NB4 (cell line): Measurements from ENCODE around the gene UBE2D2.

Experiments
- CTCF ChIP-seq: IDR thresholded peaks from one replicate; pipeline ENCODE4 v1.5.1; 2012; ENCODE audit warnings: low read depth, low read length
- MAX ChIP-seq: IDR thresholded peaks from 2 replicates; pipeline ENCODE4 v1.6.1; 2011; ENCODE audit warnings: low read depth, low read length
- POLR2A ChIP-seq: IDR thresholded peaks from 2 replicates; pipeline ENCODE4 v1.6.1; 2011; ENCODE audit warnings: mild to moderate bottlenecking; ENCODE audit not compliant: insufficient read length; ENCODE audit errors: extremely low read depth

- TF ChIP-seq CTCF: no peak
- no peak for TF ChIP-seq MAX
- TF ChIP-seq POLR2A: no peak
Measured at GRCh38 chr5:139671096-139671841, 110.1 kb downstream of the UBE2D2 start.
